HEK293 (cell line): ENCODE data around the gene MATN4.

Source experiments
- CTCF ChIA-PET: fragments of 350-600 bp; formaldehyde crosslinking; extraction: SDS; loops from one replicate; lab custom pipeline; 2021; ENCODE audit warnings: antibody characterized with exemption; lab: Yijun Ruan, JAX
- POLR2A ChIA-PET: fragments of 300-600 bp; formaldehyde crosslinking; extraction: SDS; loops from one replicate; lab custom pipeline; 2020; ENCODE audit warnings: antibody characterized with exemption, inconsistent platforms; lab: Yijun Ruan, JAX
- H3K27ac ChIP-seq: fragments of 200-500 bp; sonication (Bioruptor generic); 2 replicates; pipeline ENCODE4 v1.5.1; 2014; ENCODE audit warnings: low read depth, low read length, control low read depth, inconsistent platforms; ENCODE audit errors: extremely low read depth
- H3K36me3 ChIP-seq, 2 experiments: fragments of 200-500 bp in 1 of 2; sonication (Bioruptor generic) in 1 of 2; 1 replicate in 1 of 2; 2 replicates in 1 of 2; pipeline ENCODE4 v1.5.1; 2014 to 2017; ENCODE audit warnings: inconsistent platforms in 2 of 2, low read length in 2 of 2; ENCODE audit not compliant: control insufficient read depth in 2 of 2, insufficient read depth in 1 of 2
- H3K4me1 ChIP-seq: fragments of 200-500 bp; sonication (Bioruptor generic); 2 replicates; pipeline ENCODE4 v1.5.1; 2014; ENCODE audit warnings: mild to moderate bottlenecking, low read length, inconsistent platforms; ENCODE audit not compliant: control insufficient read depth, insufficient read depth
- H3K4me3 ChIP-seq: 2 replicates; pipeline ENCODE4 v1.5.1; 2011; ENCODE audit warnings: low read depth, mild to moderate bottlenecking, control low read depth, low read length, moderate library complexity
- H3K9me3 ChIP-seq: fragments of 200-500 bp; sonication (Bioruptor generic); 2 replicates; pipeline ENCODE4 v1.5.1; 2014; ENCODE audit warnings: low read depth, low read length, inconsistent platforms; ENCODE audit not compliant: control insufficient read depth, insufficient read depth
- FEZF1 ChIP-seq: fragments of 450-650 bp; formaldehyde crosslinking; IDR thresholded peaks from 2 replicates; pipeline ENCODE4 v1.5.1; 2016; ENCODE audit warnings: missing biosample characterization, missing genetic modification characterization
- HIC1 ChIP-seq: fragments of 450-650 bp; formaldehyde crosslinking; IDR thresholded peaks from 2 replicates; pipeline ENCODE4 v1.5.1; 2016; ENCODE audit warnings: missing biosample characterization, missing genetic modification characterization
- OVOL3 ChIP-seq: fragments of 450-650 bp; formaldehyde crosslinking; IDR thresholded peaks from 2 replicates; pipeline ENCODE4 v1.5.1; 2016; ENCODE audit warnings: missing biosample characterization, missing genetic modification characterization
- PRDM10 ChIP-seq: fragments of 450-650 bp; formaldehyde crosslinking; IDR thresholded peaks from 2 replicates; pipeline ENCODE4 v1.5.1; 2016; ENCODE audit warnings: missing biosample characterization, missing genetic modification characterization
- PRDM4 ChIP-seq: fragments of 450-650 bp; formaldehyde crosslinking; IDR thresholded peaks from 2 replicates; pipeline ENCODE4 v1.5.1; 2017; ENCODE audit warnings: missing biosample characterization, missing genetic modification characterization
- SP3 ChIP-seq: fragments of 450-650 bp; formaldehyde crosslinking; IDR thresholded peaks from 2 replicates; pipeline ENCODE4 v1.5.1; 2016; ENCODE audit warnings: missing biosample characterization, missing genetic modification characterization
- ZBTB48 ChIP-seq: fragments of 450-650 bp; formaldehyde crosslinking; IDR thresholded peaks from 2 replicates; pipeline ENCODE4 v1.5.1; 2016; ENCODE audit warnings: missing biosample characterization, missing genetic modification characterization
- ZNF133 ChIP-seq: fragments of 450-650 bp; formaldehyde crosslinking; IDR thresholded peaks from 2 replicates; pipeline ENCODE4 v1.5.1; 2016; ENCODE audit warnings: missing biosample characterization, missing genetic modification characterization
- ZNF202 ChIP-seq: fragments of 450-650 bp; formaldehyde crosslinking; IDR thresholded peaks from 2 replicates; pipeline ENCODE4 v1.5.1; 2016; ENCODE audit warnings: missing biosample characterization, missing genetic modification characterization, borderline replicate concordance
- ZNF221 ChIP-seq: fragments of 450-650 bp; formaldehyde crosslinking; IDR thresholded peaks from 2 replicates; pipeline ENCODE4 v1.5.1; 2017; ENCODE audit warnings: missing biosample characterization, missing genetic modification characterization, borderline replicate concordance
- ZNF266 ChIP-seq: fragments of 450-650 bp; formaldehyde crosslinking; IDR thresholded peaks from 2 replicates; pipeline ENCODE4 v1.5.1; 2016; ENCODE audit warnings: missing biosample characterization, missing genetic modification characterization, low read depth
- ZNF311 ChIP-seq: fragments of 450-650 bp; formaldehyde crosslinking; IDR thresholded peaks from 2 replicates; pipeline ENCODE4 v1.5.1; 2017; ENCODE audit warnings: missing biosample characterization, missing genetic modification characterization, borderline replicate concordance
- ZNF37A ChIP-seq: fragments of 450-650 bp; IDR thresholded peaks from 2 replicates; pipeline ENCODE4 v1.5.1; 2018; ENCODE audit warnings: missing biosample characterization, missing genetic modification characterization
- ZNF449 ChIP-seq: fragments of 450-650 bp; formaldehyde crosslinking; IDR thresholded peaks from 2 replicates; pipeline ENCODE4 v1.5.1; 2017; ENCODE audit warnings: missing biosample characterization, mild to moderate bottlenecking, missing genetic modification characterization, moderate library complexity
- ZNF558 ChIP-seq: fragments of 450-650 bp; formaldehyde crosslinking; IDR thresholded peaks from 2 replicates; pipeline ENCODE4 v1.5.1; 2016; ENCODE audit warnings: missing biosample characterization, missing genetic modification characterization
- ZNF621 ChIP-seq: fragments of 450-650 bp; formaldehyde crosslinking; IDR thresholded peaks from 2 replicates; pipeline ENCODE4 v1.5.1; 2017; ENCODE audit warnings: missing biosample characterization, missing genetic modification characterization
- ZNF664 ChIP-seq: fragments of 450-650 bp; formaldehyde crosslinking; IDR thresholded peaks from 2 replicates; pipeline ENCODE4 v1.5.1; 2016; ENCODE audit warnings: missing biosample characterization, missing genetic modification characterization
- ZNF707 ChIP-seq: fragments of 450-650 bp; formaldehyde crosslinking; IDR thresholded peaks from 2 replicates; pipeline ENCODE4 v1.5.1; 2016; ENCODE audit warnings: missing biosample characterization, missing genetic modification characterization
- ZNF76 ChIP-seq: fragments of 450-650 bp; formaldehyde crosslinking; IDR thresholded peaks from 2 replicates; pipeline ENCODE4; 2016; ENCODE audit warnings: low read depth, missing biosample characterization, missing genetic modification characterization, borderline replicate concordance
- ZNF792 ChIP-seq: fragments of 450-650 bp; formaldehyde crosslinking; IDR thresholded peaks from 2 replicates; pipeline ENCODE4 v1.5.1; 2016; ENCODE audit warnings: missing biosample characterization, missing genetic modification characterization

The MATN4 gene

GRCh38 chr20:45347297-45347935 lies 39.3 kb upstream of the MATN4 start:
- peaks cover 27% of the 10 kb centered on the region for H3K4me1 ChIP-seq
- H3K4me3 ChIP-seq = peak overlapping the region; percentile 52
- H3K36me3 ChIP-seq = no peaks in the 10 kb centered on the region
- POLR2A ChIA-PET = interaction anchor here (0.7 to 3.5 kb wide), 11 partner anchors 10 to 462 kb away, joined by 3 to 31 read pairs (median 6); partner anchors contain the start of genes PIGT, SYS1 and YWHAB
- TF ChIP-seq ZNF792 (no peak), PRDM4 (tag by site-specific recombination) (no peak), OVOL3 (tag by site-specific recombination) (no peak), ZNF133 (no peak), SP3 (tag by site-specific recombination) (no peak), ZBTB48 (tag by site-specific recombination) (peak; percentile 71; the same call in 1 of the 2 replicates), ZNF76 (tag by site-specific recombination) (no peak)
- H3K9me3 ChIP-seq = no peaks in the 10 kb centered on the region
- CTCF ChIA-PET = interaction anchor here (0.6 to 2.5 kb wide), 7 partner anchors 11 to 424 kb away, joined by 3 to 11 read pairs (median 5); partner anchors contain the start of gene SYS1
- H3K27ac ChIP-seq = peak overlapping the region; percentile 45; the same call in 1 of the 2 replicates

- no peak overlapping the region for H3K27ac ChIP-seq
- TF ChIP-seq ZNF266 (tag by site-specific recombination) (no peak), PRDM10 (tag by site-specific recombination) (no peak), ZNF664 (no peak), ZNF558 (tag by site-specific recombination) (no peak), FEZF1 (tag by site-specific recombination) (no peak), ZNF37A (tag by site-specific recombination) (no peak), ZNF202 (tag by site-specific recombination) (no peak), ZNF449 (tag by site-specific recombination) (no peak), ZNF311 (no peak), ZNF621 (tag by site-specific recombination) (no peak), ZNF707 (tag by site-specific recombination) (no peak), ZNF221 (tag by site-specific recombination) (no peak), HIC1 (tag by site-specific recombination) (no peak)
- POLR2A ChIA-PET = interaction anchor here (0.6 to 3.5 kb wide), 9 partner anchors 10 to 103 kb away, joined by 3 to 31 read pairs (median 6); partner anchors contain the start of genes PIGT and SYS1
- CTCF ChIA-PET = interaction anchor here (0.7 to 2.5 kb wide), 6 partner anchors 10 to 424 kb away, joined by 3 to 11 read pairs (median 6); partner anchors contain the start of gene SYS1
- H3K4me1 ChIP-seq = peaks cover 32% of the 10 kb centered on the region
- H3K9me3 ChIP-seq = no peaks in the 10 kb centered on the region
- no peaks in the 10 kb centered on the region for H3K36me3 ChIP-seq
- peak overlapping the region; percentile 52 for H3K4me3 ChIP-seq
Measured at GRCh38 chr20:45346851-45347250, 38.8 kb upstream of the MATN4 start.
